NCI-H187 (cell line): ENCODE data around the gene SERTM1.

Experiments used
- DNase-seq, 2 experiments: peaks; one replicate each; lab custom pipeline; 2025; lab: John Stamatoyannopoulos, UW

The SERTM1 gene

GRCh38 chr13:36710396-36710795 is 36.6 kb downstream of the SERTM1 start:
- DNase-seq: no peak

GRCh38 chr13:36712290-36712689 is 38.5 kb downstream of the SERTM1 start:
- DNase-seq: no peak

DNA sequence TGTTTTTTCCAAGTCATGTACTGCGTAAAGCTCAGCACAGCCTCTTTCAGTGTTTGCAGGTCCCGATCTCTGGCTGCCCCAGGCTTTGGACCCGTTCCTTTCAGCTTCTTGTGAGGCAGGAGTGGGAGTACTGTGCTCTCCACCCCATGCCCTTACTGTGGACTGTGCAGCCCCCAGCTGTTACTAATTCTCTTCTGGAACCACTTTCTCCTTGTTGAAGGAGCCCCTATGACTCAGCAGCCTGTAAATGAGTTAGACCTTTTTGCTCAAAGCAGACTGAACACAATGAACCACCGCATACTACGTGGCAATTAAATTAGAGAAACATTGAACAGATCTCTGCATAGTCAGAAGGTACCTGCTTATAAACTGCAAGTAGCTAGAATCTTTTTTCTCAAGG is 39.0 kb downstream of the SERTM1 start:
- DNase-seq: no peak

DNA sequence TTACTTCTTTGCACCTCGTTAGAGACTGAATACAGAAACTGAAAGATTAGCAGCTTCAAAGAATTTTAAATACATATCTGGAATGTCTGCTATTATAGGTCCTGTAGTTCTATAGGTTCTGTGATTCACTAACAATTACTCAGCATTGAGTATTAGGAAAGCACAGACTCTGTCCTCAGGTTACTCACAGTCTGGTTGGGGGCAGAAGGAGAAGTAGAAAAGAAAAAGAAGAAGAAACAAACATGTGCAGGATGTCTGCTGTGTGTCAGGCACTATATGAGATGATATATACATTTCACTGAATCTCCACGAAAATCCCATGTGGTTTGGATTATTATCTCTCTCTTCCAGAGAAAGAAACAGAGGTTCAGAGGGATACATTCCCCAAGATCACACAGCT is 40.1 kb downstream of the SERTM1 start:
- no peak for DNase-seq

GRCh38 chr13:36715841-36716240 is 42.0 kb downstream of the SERTM1 start:
- DNase-seq: no peak

DNA sequence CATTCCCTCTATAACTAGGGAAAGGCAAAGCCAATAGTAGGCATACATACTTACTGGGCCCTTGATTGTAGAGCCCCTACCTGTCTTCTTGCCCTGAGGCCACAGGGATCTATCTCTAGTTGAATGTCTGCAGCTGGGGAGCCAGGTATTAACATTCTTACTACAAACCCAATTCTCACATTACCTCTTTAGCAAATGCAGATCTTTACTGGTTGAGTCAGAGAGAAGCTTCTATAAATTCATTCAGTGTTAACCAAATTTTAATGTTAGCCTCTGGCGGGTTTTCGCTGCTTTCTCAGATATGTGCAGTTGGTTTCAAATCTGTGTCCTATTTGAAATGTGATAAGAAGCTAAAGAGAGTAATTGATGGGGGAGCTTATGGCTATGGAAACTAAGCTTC is 43.2 kb downstream of the SERTM1 start:
- DNase-seq: no peak

DNA sequence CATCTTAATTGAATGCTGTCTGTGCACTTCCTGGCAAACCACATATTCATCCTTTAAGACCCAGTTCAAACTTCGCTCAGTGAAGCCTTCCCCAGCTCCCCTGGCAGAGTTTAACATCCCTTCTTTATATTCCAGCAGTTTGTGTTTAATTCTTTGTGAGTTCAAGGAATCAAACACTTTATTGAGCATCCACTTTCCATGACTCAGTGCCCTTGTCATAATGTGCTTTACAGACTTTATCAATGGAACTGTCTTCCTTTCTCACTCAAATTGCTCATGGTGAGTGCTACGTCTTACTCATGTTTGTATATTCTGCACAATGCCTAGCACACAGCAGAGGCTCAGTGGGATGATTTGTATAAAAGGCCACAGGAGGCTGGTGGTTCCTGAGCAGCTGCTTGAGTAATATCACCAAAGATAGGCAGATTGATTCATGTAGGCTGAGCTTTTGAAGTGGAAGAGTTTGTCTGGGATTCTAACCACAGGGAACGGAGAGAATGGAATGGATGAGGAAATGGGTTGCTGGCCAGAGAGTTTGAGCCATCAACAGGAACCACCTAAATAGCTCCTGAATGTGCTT is 44.2 kb downstream of the SERTM1 start:
- DNase-seq: no peak

GRCh38 chr13:36718686-36719085 is 44.9 kb downstream of the SERTM1 start:
- DNase-seq: no peak

DNA sequence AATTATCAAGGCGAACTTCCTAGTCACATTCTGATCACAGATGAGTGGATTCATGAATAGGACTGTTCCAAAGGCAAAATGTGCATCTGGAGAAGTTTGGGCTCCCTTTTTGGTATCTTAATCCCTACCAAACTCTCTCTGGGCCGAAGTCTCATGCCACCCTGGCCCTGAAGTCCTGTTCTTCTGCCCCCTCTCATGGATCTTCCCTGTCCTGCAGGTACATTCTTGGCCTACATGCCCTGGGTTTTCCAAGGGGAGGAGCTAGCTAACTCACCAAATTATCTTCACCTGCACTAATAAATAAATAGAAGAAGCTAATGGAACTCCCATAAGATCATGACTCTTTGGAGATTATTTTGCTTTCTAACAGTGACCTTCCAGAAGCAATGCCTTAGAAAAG is 50.3 kb downstream of the SERTM1 start:
- DNase-seq: no peak

DNA sequence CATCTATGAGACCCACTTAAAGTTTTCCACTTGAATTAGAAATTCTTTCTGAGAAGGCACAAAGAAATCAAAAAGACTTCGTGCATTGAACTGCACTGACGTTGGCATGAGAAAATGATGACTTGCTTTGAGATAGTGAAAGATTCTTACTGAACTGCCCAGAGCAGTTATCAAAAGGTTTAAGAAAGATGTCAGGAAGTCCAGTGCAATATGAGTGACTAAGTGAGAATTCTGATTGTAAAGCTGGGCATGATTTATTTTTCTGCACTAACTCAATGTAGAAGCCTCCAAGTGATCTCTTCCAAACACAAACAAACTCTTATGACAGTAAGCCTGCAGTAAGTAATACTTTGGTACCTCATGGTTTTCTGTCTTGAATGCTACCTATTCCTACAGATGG is 52.1 kb downstream of the SERTM1 start:
- DNase-seq: no peak

DNA sequence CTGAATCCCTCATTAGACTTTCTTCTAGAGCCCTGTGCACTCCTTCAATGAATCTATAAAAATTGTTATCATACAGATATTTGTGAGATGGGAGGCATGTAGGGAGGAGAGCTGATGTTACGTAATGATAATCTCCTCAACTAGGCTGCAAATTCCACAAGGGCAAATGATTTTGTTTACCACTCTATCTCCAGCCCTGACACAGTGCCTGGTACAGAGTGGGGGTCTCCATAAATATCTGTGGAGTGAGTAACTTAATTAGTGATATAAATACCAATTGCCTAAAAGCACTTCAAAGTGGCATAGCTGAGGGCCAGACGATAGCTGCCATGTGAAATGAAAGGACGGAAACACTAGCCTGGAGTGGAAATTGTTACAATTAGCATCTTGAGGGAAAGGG is 54.2 kb downstream of the SERTM1 start:
- DNase-seq: no peak

DNA sequence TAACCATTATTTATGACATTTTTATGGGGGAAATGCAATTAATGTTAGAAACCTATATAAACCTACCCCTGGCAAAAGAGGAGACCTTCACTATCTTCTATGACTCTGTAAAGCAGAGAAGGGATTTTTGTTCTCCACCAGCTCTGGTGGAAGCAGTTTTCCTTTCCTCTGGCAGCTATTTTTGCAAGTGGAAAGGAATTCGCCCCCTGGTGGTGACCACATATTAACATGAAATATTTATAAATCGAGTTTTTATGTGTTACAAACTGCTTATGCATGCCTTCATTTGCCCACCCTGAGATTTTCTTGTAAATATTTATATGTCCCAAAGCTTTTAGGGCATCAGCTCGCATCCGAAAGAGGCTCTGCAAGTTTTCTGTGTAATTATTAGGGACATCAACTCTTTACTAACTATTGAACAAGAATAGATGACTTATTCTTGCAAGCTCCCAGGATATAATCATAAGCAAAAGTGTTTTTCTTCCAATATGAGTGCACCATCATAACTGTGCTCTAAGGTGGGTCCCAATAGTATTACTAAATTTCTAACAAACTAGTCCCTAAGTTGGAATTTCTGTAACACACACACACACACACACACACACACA is 62.4 kb downstream of the SERTM1 start:
- DNase-seq: peak in 1 of 2 experiments; percentile 60

DNA sequence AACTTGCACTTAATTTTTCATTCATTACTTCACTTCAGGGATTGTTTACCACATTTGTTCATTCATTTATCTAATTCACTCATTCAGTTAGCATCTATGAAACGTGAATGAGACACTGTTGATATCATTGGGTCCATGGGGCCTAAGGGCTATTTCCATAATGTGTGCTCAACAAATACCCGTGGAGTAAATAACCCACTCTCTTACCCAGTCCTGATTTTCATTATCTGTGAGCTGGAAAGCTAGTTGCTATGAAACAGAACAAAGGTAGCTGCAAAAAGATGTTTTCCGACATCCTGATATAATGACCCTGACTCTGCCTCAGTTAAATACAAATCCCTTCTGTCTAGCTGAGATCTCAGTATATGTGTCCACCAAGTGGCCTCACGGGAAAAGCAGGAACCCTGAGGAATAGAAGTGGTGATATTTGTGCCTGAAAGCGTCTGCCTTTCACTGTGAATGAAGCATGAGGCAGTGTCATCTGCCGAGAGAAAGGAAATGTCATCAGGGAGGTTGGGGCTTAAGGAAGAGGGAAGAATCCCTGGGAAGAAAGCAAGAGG is 63.8 kb downstream of the SERTM1 start:
- DNase-seq: no peak

DNA sequence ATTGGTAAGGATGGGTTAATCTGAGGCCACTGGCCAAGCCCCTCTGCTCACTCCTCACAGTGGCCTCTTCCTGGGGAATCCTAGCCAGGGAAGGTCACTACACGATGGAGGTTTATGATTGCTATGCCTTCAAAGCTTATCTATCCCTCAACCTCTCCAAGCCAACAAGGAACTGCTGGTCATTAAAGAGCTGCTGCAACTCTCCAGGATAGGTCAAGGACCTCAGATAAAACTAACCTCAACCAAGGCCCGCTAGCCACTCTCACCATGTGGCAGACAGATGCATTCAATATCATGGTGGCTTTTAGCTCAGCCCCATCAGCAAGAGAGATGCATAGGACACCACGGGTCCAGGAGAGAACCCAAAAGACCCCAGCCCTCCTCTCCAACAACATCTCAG is 71.6 kb downstream of the SERTM1 start:
- DNase-seq: no peak

- no peak for DNase-seq
Measured at GRCh38 chr13:36746051-36746450, 72.2 kb downstream of the SERTM1 start.
